ENCODE measurements around the gene NAA10. TPM values are rescaled to one million over a fixed set of nuclear protein-coding genes. Genes with fewer than 3 reads are reported as not detected.

Gene NAA10
- total RNA-seq, 1 donor from 2014 or later: 41.3 TPM

- peak in 1 of 2 donors; percentile 51 for DNase-seq (ENCODE audit: low read depth in 2 of 2)
Measured at GRCh38 chrX:153948847-153949805, 14.3 kb upstream of the NAA10 start.

GRCh38 chrX:153948002-153948466 lies 13.2 kb upstream of the NAA10 start:
- peak in 1 of 2 donors; percentile 48 for DNase-seq (ENCODE audit: low read depth in 2 of 2)

GRCh38 chrX:153947009-153947769 lies 12.4 kb upstream of the NAA10 start:
- peak; percentile 81 to 92 for DNase-seq (ENCODE audit: low read depth in 2 of 2)

- DNase-seq (ENCODE audit: low read depth in 2 of 2): no peak
Measured at GRCh38 chrX:153945956-153946943, 11.4 kb upstream of the NAA10 start.

GRCh38 chrX:153944800-153945150 lies 9.9 kb upstream of the NAA10 start:
- no peak for DNase-seq (ENCODE audit: low read depth in 2 of 2)

- DNase-seq (ENCODE audit: low read depth in 2 of 2): peak in 1 of 2 donors; percentile 64
Measured at GRCh38 chrX:153944140-153944799, 9.4 kb upstream of the NAA10 start, which contains the start of gene RENBP. TSS of gene RENBP (minus strand) at chrX:153944643. CDS start at chrX:153944610, 33 bp downstream.

GRCh38 chrX:153941336-153942252 lies 6.8 kb upstream of the NAA10 start:
- no peak for DNase-seq (ENCODE audit: low read depth in 2 of 2)

GRCh38 chrX:153939573-153939972 lies 4.7 kb upstream of the NAA10 start:
- no peak for DNase-seq (ENCODE audit: low read depth in 2 of 2)

- no peak for DNase-seq (ENCODE audit: low read depth in 2 of 2)
Measured at GRCh38 chrX:153938226-153938786, 3.5 kb upstream of the NAA10 start.

- DNase-seq (ENCODE audit: low read depth in 2 of 2): no peak
Measured at GRCh38 chrX:153937056-153937455, 2.2 kb upstream of the NAA10 start.

- DNase-seq (ENCODE audit: low read depth in 2 of 2): no peak
Measured at GRCh38 chrX:153935326-153935851, 552 bp upstream of the NAA10 start.

- DNase-seq (ENCODE audit: low read depth in 2 of 2): no peak
Measured at GRCh38 chrX:153934148-153934761, 582 bp downstream of the NAA10 start.

GRCh38 chrX:153933748-153934147 lies 1.1 kb downstream of the NAA10 start:
- DNase-seq (ENCODE audit: low read depth in 2 of 2): peak in 1 of 2 donors; percentile 52

GRCh38 chrX:153932220-153932915 lies 2.5 kb downstream of the NAA10 start:
- DNase-seq (ENCODE audit: low read depth in 2 of 2): no peak

- DNase-seq (ENCODE audit: low read depth in 2 of 2): no peak
Measured at GRCh38 chrX:153931748-153932147, 3.1 kb downstream of the NAA10 start.

GRCh38 chrX:153931151-153931550 lies 3.7 kb downstream of the NAA10 start:
- no peak for DNase-seq (ENCODE audit: low read depth in 2 of 2)

- DNase-seq (ENCODE audit: low read depth in 2 of 2): no peak
Measured at GRCh38 chrX:153930011-153930910, 4.6 kb downstream of the NAA10 start.

Data from lung microvascular endothelial cell (primary cell).